Measurements from ENCODE around the gene ARL15.

The ARL15 gene

GRCh38 chr5:54226215-54226614 is 84.2 kb downstream of the ARL15 start:
- TF ChIP-seq TAF1 (IDR thresholded peaks at IDR 0.05; ENCODE audit: low read depth) (no peak), EP300 (IDR thresholded peaks at IDR 0.05; ENCODE audit: borderline replicate concordance) (no peak), TEAD4 (IDR thresholded peaks at IDR 0.05) (no peak), MAX (IDR thresholded peaks at IDR 0.05) (no peak), CREB1 (IDR thresholded peaks at IDR 0.05; ENCODE audit: low read depth) (no peak), NFIC (IDR thresholded peaks at IDR 0.05) (no peak), ZBTB7A (IDR thresholded peaks at IDR 0.05; ENCODE audit: low read depth) (no peak), FOXM1 (IDR thresholded peaks at IDR 0.05; ENCODE audit: borderline replicate concordance, low read depth) (no peak), EGR1 (IDR thresholded peaks at IDR 0.05) (no peak), YY1 (IDR thresholded peaks at IDR 0.05; ENCODE audit: low read depth) (no peak), TCF12 (IDR thresholded peaks at IDR 0.05; ENCODE audit: low read depth) (no peak), RAD21 (IDR thresholded peaks at IDR 0.05; ENCODE audit: low read depth) (no peak), CEBPB (IDR thresholded peaks at IDR 0.05) (no peak), REST (IDR thresholded peaks at IDR 0.05; ENCODE audit: low read depth) (no peak)
- TF ChIP-seq, protein P1, sequence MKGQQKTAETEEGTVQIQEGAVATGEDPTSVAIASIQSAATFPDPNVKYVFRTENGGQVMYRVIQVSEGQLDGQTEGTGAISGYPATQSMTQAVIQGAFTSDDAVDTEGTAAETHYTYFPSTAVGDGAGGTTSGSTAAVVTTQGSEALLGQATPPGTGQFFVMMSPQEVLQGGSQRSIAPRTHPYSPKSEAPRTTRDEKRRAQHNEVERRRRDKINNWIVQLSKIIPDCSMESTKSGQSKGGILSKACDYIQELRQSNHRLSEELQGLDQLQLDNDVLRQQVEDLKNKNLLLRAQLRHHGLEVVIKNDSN (IDR thresholded peaks at IDR 0.05), result no peak

DNA sequence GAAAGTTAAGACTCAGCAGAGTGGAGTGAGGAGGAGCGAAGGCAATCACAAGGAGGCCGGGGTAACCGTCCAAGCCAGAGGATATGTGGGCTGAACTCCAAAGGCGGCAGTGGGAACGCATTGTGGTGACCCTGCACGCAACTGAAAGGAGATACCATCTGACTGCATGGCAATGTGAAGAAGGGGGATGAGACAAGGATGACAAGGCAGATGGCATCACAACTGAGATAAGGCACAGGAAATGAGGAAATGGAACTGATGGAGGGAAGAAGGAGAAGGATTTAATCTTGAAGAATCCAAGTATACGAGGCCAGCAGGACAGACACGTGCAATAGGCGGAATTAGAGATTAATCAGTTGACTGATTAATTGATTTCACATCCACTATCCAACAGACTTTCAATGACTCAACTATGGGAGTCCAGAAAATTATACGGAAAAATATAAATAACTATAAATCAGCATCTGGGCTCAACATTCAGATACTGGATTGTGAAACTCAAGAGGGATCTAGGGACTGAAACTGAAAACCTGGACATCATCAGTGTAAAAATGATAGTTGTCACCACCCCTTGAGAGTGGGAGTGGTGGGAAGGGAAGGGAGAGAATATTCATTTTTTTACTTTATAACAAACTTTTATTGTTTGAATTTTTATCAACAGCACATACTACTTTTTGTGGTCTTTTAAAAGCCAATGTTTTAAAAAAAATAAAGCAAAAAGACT is 86.1 kb downstream of the ARL15 start:
- TF ChIP-seq YY1 (IDR thresholded peaks at IDR 0.05; ENCODE audit: low read depth), result no peak
- no peak for TF ChIP-seq TAF1 (IDR thresholded peaks at IDR 0.05; ENCODE audit: low read depth)
- no peak for TF ChIP-seq RAD21 (IDR thresholded peaks at IDR 0.05; ENCODE audit: low read depth)
- TF ChIP-seq, protein P1 (IDR thresholded peaks at IDR 0.05), result no peak
- no peak for TF ChIP-seq TCF12 (IDR thresholded peaks at IDR 0.05; ENCODE audit: low read depth)
- no peak for TF ChIP-seq TEAD4 (IDR thresholded peaks at IDR 0.05)
- TF ChIP-seq MAX (IDR thresholded peaks at IDR 0.05), result no peak
- no peak for TF ChIP-seq REST (IDR thresholded peaks at IDR 0.05; ENCODE audit: low read depth)
- no peak for TF ChIP-seq CREB1 (IDR thresholded peaks at IDR 0.05; ENCODE audit: low read depth)

- TF ChIP-seq NFIC (IDR thresholded peaks at IDR 0.05) (no peak), FOXM1 (IDR thresholded peaks at IDR 0.05; ENCODE audit: borderline replicate concordance, low read depth) (no peak), EP300 (IDR thresholded peaks at IDR 0.05; ENCODE audit: borderline replicate concordance) (no peak), TAF1 (IDR thresholded peaks at IDR 0.05; ENCODE audit: low read depth) (no peak), TEAD4 (IDR thresholded peaks at IDR 0.05) (no peak), EGR1 (IDR thresholded peaks at IDR 0.05) (no peak)
- TF ChIP-seq, protein P1 (IDR thresholded peaks at IDR 0.05), result no peak
Observed at GRCh38 chr5:54222336-54222735, 88.0 kb downstream of the ARL15 start.

- no peak for TF ChIP-seq TCF12 (IDR thresholded peaks at IDR 0.05; ENCODE audit: low read depth)
- TF ChIP-seq ZBTB7A (IDR thresholded peaks at IDR 0.05; ENCODE audit: low read depth), result no peak
- no peak for TF ChIP-seq EP300 (IDR thresholded peaks at IDR 0.05; ENCODE audit: borderline replicate concordance)
- no peak for TF ChIP-seq RAD21 (IDR thresholded peaks at IDR 0.05; ENCODE audit: low read depth)
- TF ChIP-seq, protein P1 (IDR thresholded peaks at IDR 0.05), result no peak
- TF ChIP-seq EGR1 (IDR thresholded peaks at IDR 0.05), result no peak
- TF ChIP-seq TAF1 (IDR thresholded peaks at IDR 0.05; ENCODE audit: low read depth), result no peak
- TF ChIP-seq TEAD4 (IDR thresholded peaks at IDR 0.05), result no peak
Observed at GRCh38 chr5:54221135-54221534, 89.2 kb downstream of the ARL15 start.

Data from Ishikawa (cell line).